Fibroblast of villous mesenchyme (primary cell): ENCODE measurements around the gene SGPL1. TPM values are rescaled to one million over a fixed set of nuclear protein-coding genes. Genes with fewer than 3 reads are reported as not detected.

Experiments
- DNase-seq: peaks from one replicate; pipeline ENCODE4 v3.0.0-alpha.2; 2010; ENCODE audit warnings: low read depth
- H3K4me3 ChIP-seq: 2 replicates; pipeline ENCODE4 v1.5.1; 2011; ENCODE audit warnings: low read depth, mild to moderate bottlenecking, low read length
- CTCF ChIP-seq: IDR thresholded peaks from 2 replicates; pipeline ENCODE4 v1.5.1; 2012; ENCODE audit warnings: low read depth, mild to moderate bottlenecking, low read length; ENCODE audit not compliant: insufficient read depth
- total RNA-seq: library from RNA; depleted of rRNA; stranded (reverse); fragments of >200 nt; gene quantifications from 2 replicates; pipeline ENCODE4 v1.2.3, GENCODE V29; 2012

Gene SGPL1
- total RNA-seq, 1 donor = 54.4 TPM

- no peak for TF ChIP-seq CTCF
- DNase-seq = no peak
Observed at GRCh38 chr10:70898687-70899086, 82.9 kb downstream of the SGPL1 start.

GRCh38 chr10:70899096-70899495, 83.3 kb downstream of the SGPL1 start:
- TF ChIP-seq CTCF = no peak
- DNase-seq = no peak
- H3K4me3 ChIP-seq = no peak overlapping the region

More at GRCh38 chr10:70898687-70899086, 82.9 kb downstream of the SGPL1 start:
- H3K4me3 ChIP-seq = no peak overlapping the region

GRCh38 chr10:70901276-70901878, 85.6 kb downstream of the SGPL1 start:
- TF ChIP-seq CTCF = no peak
- H3K4me3 ChIP-seq = no peak overlapping the region
- DNase-seq = no peak

GRCh38 chr10:70902661-70903261, 87.0 kb downstream of the SGPL1 start:
- H3K4me3 ChIP-seq = no peak overlapping the region
- no peak for TF ChIP-seq CTCF
- DNase-seq = no peak

GRCh38 chr10:70903262-70903921, 87.6 kb downstream of the SGPL1 start:
- peak; percentile 51 for DNase-seq
- peak; percentile 94 for TF ChIP-seq CTCF
- H3K4me3 ChIP-seq = no peak overlapping the region

- TF ChIP-seq CTCF = no peak
- no peak overlapping the region for H3K4me3 ChIP-seq
- no peak for DNase-seq
Observed at GRCh38 chr10:70905071-70906021, 89.6 kb downstream of the SGPL1 start.
